Raji (cell line): ENCODE results near the gene PLK4.

ENCODE experiments used
- POLR2A ChIP-seq: IDR thresholded peaks from 2 replicates; pipeline ENCODE4 v1.6.1; 2011; ENCODE audit warnings: low read depth, low read length, control low read depth; ENCODE audit not compliant: insufficient read depth

Gene PLK4

GRCh38 chr4:127880763-127881562, at the start of gene PLK4:
TSS of gene PLK4 (plus strand) at chr4:127880893. CDS start at chr4:127881135, 242 bp downstream.
- peak; percentile 85 for TF ChIP-seq POLR2A

GRCh38 chr4:127832585-127832984, 48.1 kb upstream of the PLK4 start:
- TF ChIP-seq POLR2A = no peak

- no peak for TF ChIP-seq POLR2A
Observed at GRCh38 chr4:127843704-127844600, 36.7 kb upstream of the PLK4 start.

- no peak for TF ChIP-seq POLR2A
Observed at GRCh38 chr4:127844601-127845116, 36.0 kb upstream of the PLK4 start.

- TF ChIP-seq POLR2A = no peak
Observed at GRCh38 chr4:127846061-127846460, 34.6 kb upstream of the PLK4 start.

- TF ChIP-seq POLR2A = no peak
Observed at GRCh38 chr4:127846765-127847164, 33.9 kb upstream of the PLK4 start.

GRCh38 chr4:127849505-127850234, 31.0 kb upstream of the PLK4 start:
- no peak for TF ChIP-seq POLR2A

GRCh38 chr4:127852661-127853060, 28.0 kb upstream of the PLK4 start:
- no peak for TF ChIP-seq POLR2A

- no peak for TF ChIP-seq POLR2A
Observed at GRCh38 chr4:127856196-127856812, 24.4 kb upstream of the PLK4 start.

GRCh38 chr4:127856813-127857447, 23.8 kb upstream of the PLK4 start:
- no peak for TF ChIP-seq POLR2A

GRCh38 chr4:127857641-127858040, 23.1 kb upstream of the PLK4 start:
- no peak for TF ChIP-seq POLR2A

GRCh38 chr4:127868196-127868595, 12.5 kb upstream of the PLK4 start:
- TF ChIP-seq POLR2A = no peak

- TF ChIP-seq POLR2A = no peak
Observed at GRCh38 chr4:127870281-127870680, 10.4 kb upstream of the PLK4 start.

- TF ChIP-seq POLR2A = no peak
Observed at GRCh38 chr4:127870688-127871087, 10.0 kb upstream of the PLK4 start.
